AG09319 (cell line): Measurements from ENCODE around the gene FBXO10.

Experiments
- DNase-seq: peaks from one replicate; pipeline ENCODE4 v3.0.0-alpha.2; 2010; ENCODE audit warnings: low read depth; ENCODE audit errors: extremely low read depth
- CTCF ChIP-seq: IDR thresholded peaks from 2 replicates; pipeline ENCODE4 v1.5.1; 2011; ENCODE audit warnings: low read depth, mild to moderate bottlenecking, inconsistent platforms, low read length, moderate library complexity

FBXO10 gene

GRCh38 chr9:37621273-37622121, 45.3 kb upstream of the FBXO10 start:
- TF ChIP-seq CTCF, result no peak
- no peak for DNase-seq

DNA sequence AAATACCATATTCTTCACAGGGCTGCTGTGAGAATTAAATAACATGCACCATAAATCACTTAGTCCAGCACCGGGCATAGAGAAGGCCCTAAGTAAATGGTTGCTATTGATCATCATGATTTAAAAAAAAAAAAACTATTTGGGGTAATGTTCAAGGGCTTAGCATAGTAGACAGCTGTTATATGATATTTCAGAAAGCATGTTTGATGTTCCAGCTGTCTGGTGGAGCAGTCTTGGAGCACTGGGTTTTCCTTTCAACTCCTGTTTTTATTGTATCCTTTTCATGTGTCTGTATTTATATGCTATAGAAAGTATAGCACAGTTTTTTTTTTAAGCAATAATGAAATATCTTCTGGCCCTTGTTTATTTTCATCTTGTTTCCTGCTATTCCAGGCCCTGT, 44.2 kb upstream of the FBXO10 start:
- no peak for TF ChIP-seq CTCF
- DNase-seq, result no peak

DNA sequence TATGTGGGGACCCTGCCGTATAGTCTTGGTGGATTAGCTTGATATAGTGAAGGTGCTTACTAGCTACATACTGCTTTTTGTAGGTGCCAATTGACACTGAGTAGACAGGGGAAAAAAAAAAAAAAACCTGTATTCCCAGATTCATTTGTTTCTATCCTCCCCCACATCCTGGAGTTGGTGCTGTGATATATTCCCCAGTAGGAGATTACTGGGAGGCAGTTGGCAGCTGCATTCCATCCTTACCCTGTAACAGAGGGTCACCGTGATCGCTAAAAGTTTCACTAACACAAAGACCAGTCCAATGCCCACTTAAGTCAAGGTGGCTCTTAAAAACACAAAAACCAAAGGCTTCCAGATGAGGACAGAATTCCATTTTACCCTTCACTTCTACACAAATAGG, 43.6 kb upstream of the FBXO10 start:
- no peak for DNase-seq
- no peak for TF ChIP-seq CTCF

DNA sequence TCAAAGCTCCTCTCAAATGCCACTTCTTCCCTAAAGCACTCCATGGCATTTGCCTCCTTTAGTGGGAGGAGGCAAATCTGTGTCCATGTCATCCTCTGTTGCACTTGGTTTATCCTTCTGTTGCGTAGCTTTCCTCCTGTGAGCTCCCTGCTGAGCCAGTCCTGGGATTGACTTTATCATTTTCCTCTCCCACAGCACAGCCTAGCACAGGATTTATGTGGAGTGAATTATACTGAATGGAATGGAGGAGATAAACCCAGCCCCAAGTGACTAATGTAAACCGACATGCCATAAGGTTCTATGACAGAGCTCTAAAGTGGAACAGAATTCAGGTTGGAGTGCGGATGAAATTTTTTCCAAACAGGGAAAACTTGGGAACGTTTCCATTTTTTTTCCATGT, 42.6 kb upstream of the FBXO10 start:
- DNase-seq, result no peak

GRCh38 chr9:37617832-37618231, 41.7 kb upstream of the FBXO10 start:
- DNase-seq, result no peak
- TF ChIP-seq CTCF, result no peak

More for the DNA sequence above, 42.6 kb upstream of the FBXO10 start:
- no peak for TF ChIP-seq CTCF

- TF ChIP-seq CTCF, result no peak
- DNase-seq, result no peak
These were observed 41.0 kb upstream of the FBXO10 start for GRCh38 chr9:37617161-37617560.

- no peak for TF ChIP-seq CTCF
- DNase-seq, result no peak
These were observed 35.8 kb upstream of the FBXO10 start for GRCh38 chr9:37611961-37612360.
